HPDE6-E6E7 (cell line): ENCODE results near the gene AEBP1.

Experiments used
- DNase-seq: peaks from one replicate; pipeline ENCODE4 v3.0.0; 2011; ENCODE audit warnings: missing footprints; ENCODE audit errors: extremely low spot score

Gene AEBP1

GRCh38 chr7:44155191-44156185 lies 51.3 kb downstream of the AEBP1 start:
- no peak for DNase-seq

GRCh38 chr7:44156453-44157010 lies 52.4 kb downstream of the AEBP1 start:
- no peak for DNase-seq

GRCh38 chr7:44157116-44158080 lies 53.3 kb downstream of the AEBP1 start:
- no peak for DNase-seq

- no peak for DNase-seq
Measured at GRCh38 chr7:44158096-44158872, 54.1 kb downstream of the AEBP1 start.

- no peak for DNase-seq
Measured at GRCh38 chr7:44158873-44159631, 54.9 kb downstream of the AEBP1 start.

GRCh38 chr7:44159824-44160630 lies 55.9 kb downstream of the AEBP1 start:
- DNase-seq = no peak

- DNase-seq = no peak
Measured at GRCh38 chr7:44161371-44161770, 57.2 kb downstream of the AEBP1 start.

- DNase-seq = no peak
Measured at GRCh38 chr7:44162179-44162578, 58.0 kb downstream of the AEBP1 start.

- no peak for DNase-seq
Measured at GRCh38 chr7:44162785-44163395, 58.7 kb downstream of the AEBP1 start.

GRCh38 chr7:44163591-44163990 lies 59.4 kb downstream of the AEBP1 start:
- peak; percentile 37 for DNase-seq
